ENCODE results near the gene KLHL7.

KLHL7 gene, protein sequence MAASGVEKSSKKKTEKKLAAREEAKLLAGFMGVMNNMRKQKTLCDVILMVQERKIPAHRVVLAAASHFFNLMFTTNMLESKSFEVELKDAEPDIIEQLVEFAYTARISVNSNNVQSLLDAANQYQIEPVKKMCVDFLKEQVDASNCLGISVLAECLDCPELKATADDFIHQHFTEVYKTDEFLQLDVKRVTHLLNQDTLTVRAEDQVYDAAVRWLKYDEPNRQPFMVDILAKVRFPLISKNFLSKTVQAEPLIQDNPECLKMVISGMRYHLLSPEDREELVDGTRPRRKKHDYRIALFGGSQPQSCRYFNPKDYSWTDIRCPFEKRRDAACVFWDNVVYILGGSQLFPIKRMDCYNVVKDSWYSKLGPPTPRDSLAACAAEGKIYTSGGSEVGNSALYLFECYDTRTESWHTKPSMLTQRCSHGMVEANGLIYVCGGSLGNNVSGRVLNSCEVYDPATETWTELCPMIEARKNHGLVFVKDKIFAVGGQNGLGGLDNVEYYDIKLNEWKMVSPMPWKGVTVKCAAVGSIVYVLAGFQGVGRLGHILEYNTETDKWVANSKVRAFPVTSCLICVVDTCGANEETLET

GRCh38 chr7:23105644-23106056 lies at the start of gene KLHL7:
KLHL7 (plus strand) TSS chr7:23105785; CDS start chr7:23106027, 242 bp downstream.
- DNase-seq (ENCODE audit: low read depth): peak; percentile 90

GRCh38 chr7:23058408-23059096 lies 47.0 kb upstream of the KLHL7 start:
- DNase-seq (ENCODE audit: low read depth): no peak

GRCh38 chr7:23061327-23061726 lies 44.3 kb upstream of the KLHL7 start:
- no peak for DNase-seq (ENCODE audit: low read depth)

- no peak for DNase-seq (ENCODE audit: low read depth)
These were observed 43.1 kb upstream of the KLHL7 start for GRCh38 chr7:23062452-23062851.

DNA sequence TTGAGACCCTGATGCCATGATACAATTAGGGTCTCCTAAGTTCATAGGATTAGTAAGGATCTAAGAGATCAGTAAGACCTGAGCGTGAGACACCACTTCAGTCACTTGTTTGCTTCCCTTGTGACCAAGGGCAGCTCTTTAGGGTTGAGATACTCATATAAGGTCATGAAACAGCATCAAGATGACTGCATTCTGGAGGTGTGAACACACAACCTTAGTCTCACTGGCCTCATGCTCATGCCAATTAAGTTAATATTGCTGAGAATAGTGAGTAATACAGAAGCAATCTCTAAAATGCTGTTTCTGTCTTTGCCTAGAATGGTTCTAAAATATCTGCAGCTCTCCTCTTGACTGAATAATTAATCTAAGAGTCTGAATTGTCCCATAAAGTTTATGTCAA lies 39.6 kb upstream of the KLHL7 start:
- DNase-seq (ENCODE audit: low read depth): no peak

DNA sequence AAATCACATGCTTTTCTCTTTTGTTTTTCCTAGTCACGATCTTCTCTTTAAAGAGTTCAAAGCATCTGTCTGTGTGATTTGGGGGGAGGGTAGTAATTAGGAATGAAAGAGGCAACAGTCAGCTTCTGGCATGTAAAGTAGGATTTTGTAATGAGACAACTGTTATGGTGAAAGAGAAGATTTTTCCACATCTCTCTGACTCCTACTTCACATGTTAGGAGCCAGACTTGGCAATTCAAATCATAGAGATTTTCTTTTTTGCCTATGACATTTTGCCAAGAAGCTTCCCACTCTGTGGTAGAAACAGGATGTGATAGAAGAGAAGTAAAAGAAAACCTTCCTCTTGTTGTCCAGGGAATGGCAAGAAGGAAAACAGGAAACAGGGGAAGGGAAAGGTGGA lies 38.3 kb upstream of the KLHL7 start:
- no peak for DNase-seq (ENCODE audit: low read depth)

DNA sequence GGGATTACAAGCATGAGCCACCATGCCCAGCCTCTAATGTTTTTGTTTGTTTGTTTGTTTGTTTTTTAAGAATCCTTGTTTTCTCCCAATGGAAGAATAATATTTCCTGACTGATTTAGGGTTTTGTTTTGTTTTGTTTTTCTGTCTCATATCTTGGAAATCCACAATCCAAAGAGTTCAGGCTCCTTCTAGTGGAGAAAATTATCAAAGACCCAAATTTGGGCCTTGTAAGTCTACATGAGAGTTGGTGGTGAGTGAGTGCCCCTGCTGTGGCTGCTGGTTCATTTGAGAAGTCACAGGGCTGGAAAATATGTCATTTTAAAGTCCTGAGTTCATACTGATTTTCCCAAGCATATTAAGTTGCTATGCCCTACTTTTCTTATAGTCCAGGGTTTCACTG lies 33.5 kb upstream of the KLHL7 start:
- DNase-seq (ENCODE audit: low read depth): no peak

DNA sequence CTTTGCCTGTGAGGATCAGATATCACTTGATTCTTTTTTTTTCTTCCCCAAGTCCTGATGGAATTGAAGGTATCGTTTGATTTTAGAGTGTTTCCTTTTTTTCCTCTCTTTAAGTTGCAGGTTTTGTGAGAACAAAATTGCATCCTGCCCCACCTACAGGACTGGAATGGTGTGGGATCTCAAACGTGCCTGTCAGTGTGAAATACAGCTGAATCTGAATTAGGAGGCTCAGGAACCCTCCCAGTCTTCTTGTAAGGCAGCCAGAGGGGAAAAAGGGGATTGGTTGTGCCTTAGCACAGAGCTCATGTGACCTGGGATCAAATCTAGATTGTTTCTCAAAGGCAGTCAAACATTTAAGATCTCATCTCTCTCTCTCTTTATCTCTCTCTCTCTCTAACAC lies 32.7 kb upstream of the KLHL7 start:
- no peak for DNase-seq (ENCODE audit: low read depth)

DNA sequence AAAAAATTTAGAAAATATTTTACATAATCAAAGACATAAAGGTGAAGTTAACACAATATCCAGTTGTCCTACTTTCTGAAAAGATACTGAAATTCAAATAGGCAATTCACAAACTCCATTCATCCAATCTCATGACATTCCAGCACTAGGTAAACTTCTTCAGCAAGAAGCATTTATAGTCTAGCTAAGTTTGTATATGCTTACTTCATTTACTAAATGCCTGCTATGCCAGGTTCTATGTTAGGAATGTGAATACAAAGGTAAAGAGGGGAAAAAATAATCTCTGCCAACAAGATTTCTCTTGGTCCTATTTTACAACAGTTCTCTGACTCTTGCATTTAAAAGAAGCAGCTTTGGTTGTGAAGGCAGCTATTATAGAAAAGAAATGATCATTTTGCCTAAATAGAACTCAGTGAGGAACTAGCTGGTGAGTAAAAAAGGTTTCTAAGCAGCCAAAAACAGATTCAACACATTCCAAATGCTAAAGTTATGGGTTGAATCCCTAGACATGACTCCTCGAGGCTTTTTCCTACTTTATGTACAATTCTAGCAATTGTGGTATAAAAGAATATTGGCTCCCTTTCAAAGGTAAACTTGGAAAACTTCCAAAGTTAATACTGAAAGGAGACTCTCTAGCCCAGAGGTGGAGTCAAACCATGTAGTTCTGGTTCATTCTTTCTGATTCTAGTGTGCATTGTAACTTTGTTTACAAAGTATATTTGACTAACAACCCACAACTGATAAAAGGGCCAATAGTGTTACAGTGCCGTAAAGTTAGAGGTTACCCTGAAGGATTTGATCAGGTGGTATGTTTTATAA lies 30.9 kb upstream of the KLHL7 start:
- no peak for DNase-seq (ENCODE audit: low read depth)

- DNase-seq (ENCODE audit: low read depth): no peak
These were observed 30.0 kb upstream of the KLHL7 start for GRCh38 chr7:23075571-23075970.

GRCh38 chr7:23076772-23077171 lies 28.8 kb upstream of the KLHL7 start:
- no peak for DNase-seq (ENCODE audit: low read depth)

DNA sequence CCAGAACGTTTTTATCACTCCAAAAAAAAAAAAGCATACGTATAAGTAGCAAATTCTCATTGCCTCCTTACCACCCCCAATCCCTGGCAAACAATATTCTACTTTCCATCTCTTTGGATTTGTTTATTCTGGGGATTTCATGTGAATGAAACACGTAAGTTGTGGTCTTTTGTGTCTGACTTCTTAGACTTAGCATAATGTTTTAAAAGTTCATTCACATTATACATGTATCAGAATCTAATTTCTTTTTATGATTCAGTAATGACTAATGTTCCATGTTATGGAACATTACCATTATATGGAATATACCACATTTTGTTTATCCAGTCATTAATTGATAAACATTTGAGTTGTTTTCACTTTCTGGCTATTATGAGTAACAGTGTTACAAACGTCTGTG lies 12.5 kb upstream of the KLHL7 start:
- DNase-seq (ENCODE audit: low read depth): no peak

- no peak for DNase-seq (ENCODE audit: low read depth)
These were observed 12.0 kb upstream of the KLHL7 start for GRCh38 chr7:23093546-23093945.

GRCh38 chr7:23096518-23097290 lies 8.9 kb upstream of the KLHL7 start:
- no peak for DNase-seq (ENCODE audit: low read depth)

GRCh38 chr7:23098029-23098428 lies 7.6 kb upstream of the KLHL7 start:
- DNase-seq (ENCODE audit: low read depth): no peak

GRCh38 chr7:23098460-23098859 lies 7.1 kb upstream of the KLHL7 start:
- no peak for DNase-seq (ENCODE audit: low read depth)

GRCh38 chr7:23100697-23101096 lies 4.9 kb upstream of the KLHL7 start:
- DNase-seq (ENCODE audit: low read depth): no peak

- DNase-seq (ENCODE audit: low read depth): no peak
These were observed 420 bp upstream of the KLHL7 start for GRCh38 chr7:23105086-23105643.

DNA sequence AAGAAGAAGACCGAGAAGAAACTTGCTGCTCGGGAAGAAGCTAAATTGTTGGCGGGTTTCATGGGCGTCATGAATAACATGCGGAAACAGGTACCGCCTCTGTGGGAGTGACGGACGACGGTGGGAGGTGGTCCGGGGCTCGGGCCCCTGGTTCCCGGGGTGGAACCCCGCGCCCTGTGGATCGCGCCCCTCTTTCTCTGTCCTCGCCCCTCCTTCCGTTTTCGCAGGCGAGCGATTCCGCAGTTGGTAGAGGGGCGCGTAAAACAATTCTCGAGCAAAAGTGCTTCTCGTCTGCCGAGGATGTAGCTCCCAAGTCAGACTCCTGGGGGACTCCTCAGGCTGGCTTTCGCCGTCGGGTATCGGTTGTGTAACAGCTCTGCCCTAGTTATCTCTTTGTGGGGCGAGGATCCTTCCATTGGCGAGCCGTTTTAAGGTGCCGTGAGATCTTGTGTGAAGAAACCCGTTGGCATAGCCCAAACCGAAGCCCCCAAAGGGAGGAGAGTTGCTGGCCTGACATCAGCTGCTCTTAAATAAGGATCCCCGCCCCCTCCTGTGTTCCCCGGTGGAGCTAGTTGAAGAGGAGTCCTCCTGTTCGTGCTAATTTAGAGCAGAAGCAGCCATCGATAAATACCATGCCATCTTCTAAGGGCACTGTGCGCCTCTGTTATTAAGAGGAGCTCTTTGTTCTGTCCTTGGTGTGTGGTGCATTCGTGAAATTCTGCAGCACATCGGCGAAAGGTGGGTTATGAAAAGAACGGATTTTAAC lies 655 bp downstream of the KLHL7 start:
- peak; percentile 11 for DNase-seq (ENCODE audit: low read depth)

Measured in activated T-helper 1 cell treated with Interleukin-2 at 50 U/mL for 16 hours (primary cell).